Measurements from ENCODE around the gene CDC42BPA. TPM values are rescaled to one million over a fixed set of nuclear protein-coding genes. Genes with fewer than 3 reads are reported as not detected.

The CDC42BPA gene
- total RNA-seq, 4 donors from 2014 or later, result 49.0 to 102 (median 54.2) TPM

DNA sequence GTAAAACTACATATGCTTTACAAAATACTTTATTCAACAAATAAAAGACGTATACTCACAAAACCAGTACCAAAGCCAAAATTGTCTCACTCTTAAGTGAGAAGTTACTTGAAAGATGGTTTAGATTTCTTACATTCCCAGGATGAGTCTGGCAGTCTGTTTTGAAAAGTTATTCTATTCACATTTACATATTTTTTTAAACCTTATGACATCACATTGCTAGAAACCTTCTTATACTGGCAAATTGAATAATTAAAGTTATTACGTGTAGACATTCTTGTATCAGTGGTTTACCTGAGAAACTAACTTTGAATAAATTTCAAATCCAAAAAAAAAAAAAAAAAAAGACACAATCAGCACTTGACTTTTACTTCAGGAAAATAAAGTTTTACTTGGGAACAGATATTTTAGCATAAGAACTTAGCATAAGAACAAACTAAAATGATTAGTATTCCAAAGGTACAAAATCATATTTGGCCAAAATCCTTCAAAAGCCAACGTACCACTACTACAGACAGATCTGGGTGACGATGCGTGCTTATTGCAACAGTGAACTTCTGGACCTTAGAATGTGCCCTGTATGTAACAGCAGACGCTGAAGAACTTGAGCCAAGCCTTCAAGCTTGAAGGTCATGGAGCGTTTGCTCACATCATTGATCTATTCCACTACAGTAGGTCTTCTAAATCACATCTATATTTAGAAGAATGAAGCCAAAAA, 2.5 kb downstream of the CDC42BPA start:
- H3K4me1 ChIP-seq, result peaks cover 0 to 43% (median 2%) of the 10 kb centered on the region in 4 donors
- peak; percentile 66 for DNase-seq
- H3K27me3 ChIP-seq, result no peaks in the 10 kb centered on the region
- TF ChIP-seq POLR2AphosphoS5 (IDR thresholded peaks at IDR 0.05) (peak; percentile 70 to 96 (median 88)), EP300 (IDR thresholded peaks at IDR 0.05; ENCODE audit: low read depth) (no peak), POLR2A (IDR thresholded peaks at IDR 0.05) (peak; percentile 68)
- TF ChIP-seq, protein P1, sequence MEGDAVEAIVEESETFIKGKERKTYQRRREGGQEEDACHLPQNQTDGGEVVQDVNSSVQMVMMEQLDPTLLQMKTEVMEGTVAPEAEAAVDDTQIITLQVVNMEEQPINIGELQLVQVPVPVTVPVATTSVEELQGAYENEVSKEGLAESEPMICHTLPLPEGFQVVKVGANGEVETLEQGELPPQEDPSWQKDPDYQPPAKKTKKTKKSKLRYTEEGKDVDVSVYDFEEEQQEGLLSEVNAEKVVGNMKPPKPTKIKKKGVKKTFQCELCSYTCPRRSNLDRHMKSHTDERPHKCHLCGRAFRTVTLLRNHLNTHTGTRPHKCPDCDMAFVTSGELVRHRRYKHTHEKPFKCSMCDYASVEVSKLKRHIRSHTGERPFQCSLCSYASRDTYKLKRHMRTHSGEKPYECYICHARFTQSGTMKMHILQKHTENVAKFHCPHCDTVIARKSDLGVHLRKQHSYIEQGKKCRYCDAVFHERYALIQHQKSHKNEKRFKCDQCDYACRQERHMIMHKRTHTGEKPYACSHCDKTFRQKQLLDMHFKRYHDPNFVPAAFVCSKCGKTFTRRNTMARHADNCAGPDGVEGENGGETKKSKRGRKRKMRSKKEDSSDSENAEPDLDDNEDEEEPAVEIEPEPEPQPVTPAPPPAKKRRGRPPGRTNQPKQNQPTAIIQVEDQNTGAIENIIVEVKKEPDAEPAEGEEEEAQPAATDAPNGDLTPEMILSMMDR (IDR thresholded peaks at IDR 0.05), result no peak
- in situ Hi-C loops (cut with MboI; ENCODE audit: low pct_ligation_motif_present in 1 of 4, low pct_unique_long_range_greater_than_20kb in 1 of 4, low sequenced_read_pairs in 3 of 4), result no loop called here
- H3K9me3 ChIP-seq, result no peaks in the 10 kb centered on the region
- peak overlapping the region; percentile 74 to 87 (median 80) for H3K4me3 ChIP-seq
- intact Hi-C loops (cut with DNase I; ENCODE audit: low total_unique reads), result no loop called here
- H3K36me3 ChIP-seq, result no peaks in the 10 kb centered on the region
- WGBS, 2 donors (ENCODE audit: low coverage in 1 of 2), result 13 to 18% methylated on average over 4 to 7 of the region's 7 CpGs
- peak overlapping the region; percentile 96 to 99 (median 97) for H3K27ac ChIP-seq

DNA sequence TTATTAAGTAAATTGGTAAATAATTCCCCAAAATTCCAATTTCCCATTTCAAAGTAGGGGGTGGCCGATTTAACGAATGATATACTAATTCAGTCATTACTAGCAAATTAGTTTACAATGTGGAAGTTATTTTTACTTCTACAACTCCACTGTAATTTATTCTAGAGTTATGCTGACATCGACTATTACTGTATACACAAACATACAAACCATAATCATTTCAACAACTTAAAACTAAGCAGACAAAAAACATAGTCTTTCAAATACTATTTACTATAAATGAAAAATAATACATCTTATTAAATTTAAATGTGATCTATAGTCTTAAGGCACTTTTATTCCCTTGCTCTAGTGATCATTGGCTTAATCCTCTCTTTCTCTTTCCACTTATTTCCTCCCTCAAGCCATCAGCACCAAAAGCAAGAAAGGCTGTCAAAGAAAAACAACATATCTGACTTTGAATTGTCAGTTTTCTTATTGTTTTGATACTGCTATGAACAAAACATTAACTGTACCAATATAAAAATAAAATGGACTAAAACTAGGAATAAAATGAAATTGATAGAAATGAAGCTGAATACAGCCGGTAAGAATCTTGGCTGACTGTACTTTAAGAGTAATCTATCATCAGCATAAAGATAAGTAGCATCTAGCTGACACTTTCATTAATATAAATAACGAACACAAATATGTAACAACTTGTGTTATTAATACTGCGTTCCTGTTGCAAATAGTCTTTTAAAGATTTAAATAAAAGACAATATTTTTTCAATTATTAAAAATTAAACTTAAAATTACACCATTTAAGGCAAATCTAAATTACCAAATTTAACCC, 4.1 kb downstream of the CDC42BPA start:
- peak overlapping the region in 1 of 4 donors; percentile 99 for H3K27ac ChIP-seq
- intact Hi-C loops (cut with DNase I; ENCODE audit: low total_unique reads), result no loop called here
- H3K36me3 ChIP-seq, result no peaks in the 10 kb centered on the region
- 53 to 63% methylated on average over 6 of the region's 6 CpGs for WGBS, 2 donors (ENCODE audit: low coverage in 1 of 2)
- no peaks in the 10 kb centered on the region for H3K27me3 ChIP-seq
- in situ Hi-C loops (cut with MboI; ENCODE audit: low pct_ligation_motif_present in 1 of 4, low pct_unique_long_range_greater_than_20kb in 1 of 4, low sequenced_read_pairs in 3 of 4), result no loop called here
- H3K9me3 ChIP-seq, result no peaks in the 10 kb centered on the region
- H3K4me1 ChIP-seq, result peaks cover 0 to 35% (median 6%) of the 10 kb centered on the region in 4 donors
- H3K4me3 ChIP-seq, result peak overlapping the region in 3 of 4 donors; percentile 74 to 87 (median 80)
- TF ChIP-seq POLR2AphosphoS5 (IDR thresholded peaks at IDR 0.05), result no peak
- TF ChIP-seq, protein P1 (IDR thresholded peaks at IDR 0.05), result no peak
- TF ChIP-seq EP300 (IDR thresholded peaks at IDR 0.05; ENCODE audit: low read depth), result no peak
- TF ChIP-seq POLR2A (IDR thresholded peaks at IDR 0.05), result no peak
- DNase-seq, result no peak

DNA sequence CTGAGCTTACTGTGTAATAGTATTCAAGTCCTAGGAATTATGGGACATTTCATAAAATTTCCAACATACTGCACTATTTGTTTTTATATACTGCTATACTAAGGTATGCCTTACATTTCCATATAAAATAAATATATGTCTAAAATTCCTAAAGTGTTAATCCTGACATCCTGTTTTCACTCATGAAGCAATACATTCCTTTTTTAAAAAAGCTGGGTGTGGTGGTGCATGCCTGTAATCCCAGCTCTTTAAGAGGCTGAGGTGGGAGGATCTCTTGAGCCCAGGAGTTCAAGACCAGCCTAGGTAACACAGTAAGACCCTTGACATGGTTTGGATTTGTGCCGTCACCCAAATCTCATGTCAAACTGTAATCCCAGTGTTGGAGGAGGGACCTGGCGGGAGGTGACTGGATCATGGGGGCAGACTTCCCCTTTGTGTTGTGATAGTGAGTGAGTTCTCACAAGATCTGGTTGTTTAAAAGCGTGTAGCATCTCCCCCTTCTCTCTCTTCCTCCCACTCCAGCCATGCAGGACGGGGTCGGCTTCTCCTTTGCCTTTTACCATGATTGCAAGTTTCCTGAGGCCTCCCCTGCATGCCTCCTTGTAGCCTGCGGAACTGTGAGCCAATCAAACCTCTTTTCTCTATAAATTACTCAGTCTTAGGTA, 5.8 kb downstream of the CDC42BPA start:
- WGBS, 2 donors (ENCODE audit: low coverage in 1 of 2), result 88 to 91% methylated on average over 5 to 6 of the region's 6 CpGs
- Histone ChIP-seq H3K27me3 (no peaks in the 10 kb centered on the region), H3K36me3 (no peaks in the 10 kb centered on the region), H3K9me3 (no peaks in the 10 kb centered on the region), H3K4me1 (peaks cover 4 to 32% (median 8%) of the 10 kb centered on the region in 4 donors), H3K4me3 (no peak overlapping the region), H3K27ac (no peak overlapping the region)
- intact Hi-C loops (cut with DNase I; ENCODE audit: low total_unique reads) (no loop called here), in situ Hi-C loops (cut with MboI; ENCODE audit: low pct_ligation_motif_present in 1 of 4, low pct_unique_long_range_greater_than_20kb in 1 of 4, low sequenced_read_pairs in 3 of 4) (no loop called here)
- no peak for TF ChIP-seq POLR2A (IDR thresholded peaks at IDR 0.05)
- TF ChIP-seq, protein P1 (IDR thresholded peaks at IDR 0.05), result no peak
- TF ChIP-seq EP300 (IDR thresholded peaks at IDR 0.05; ENCODE audit: low read depth), result no peak
- TF ChIP-seq POLR2AphosphoS5 (IDR thresholded peaks at IDR 0.05), result no peak
- DNase-seq, result no peak
